ENCODE data around the gene SH2D1B. TPM values are rescaled to one million over a fixed set of nuclear protein-coding genes. Genes with fewer than 3 reads are reported as not detected.

The SH2D1B gene
- polyA plus RNA-seq, 1 of the 3 experiments (the other 2 are of a cell fraction), result not detected

GRCh38 chr1:162446946-162447345 lies 35.0 kb upstream of the SH2D1B start:
- H3K9me2 ChIP-seq, result no peaks in the 10 kb centered on the region
- peaks cover 6% of the 10 kb centered on the region; the same call in 1 of the 2 replicates for H3K27me3 ChIP-seq (ENCODE audit: insufficient read depth)
- no peak overlapping the region for H3K4me2 ChIP-seq
- no peak overlapping the region for H3K9ac ChIP-seq
- 18% methylated on average over 2 of the region's 2 CpGs for WGBS (ENCODE audit: low lambda C conversion rate)
- no peak for TF ChIP-seq TAF1 (IDR thresholded peaks at IDR 0.05; ENCODE audit: borderline replicate concordance, low read depth, low read length)
- no peak for TF ChIP-seq CHD2 (IDR thresholded peaks at IDR 0.05; ENCODE audit: low read length, partially characterized antibody)
- TF ChIP-seq JUND (IDR thresholded peaks at IDR 0.05), result no peak
- no peak for TF ChIP-seq GATA2 (CRISPR knock-in tag; IDR thresholded peaks at IDR 0.05)
- TF ChIP-seq TCF12 (IDR thresholded peaks at IDR 0.05), result no peak
- TF ChIP-seq YY1 (IDR thresholded peaks at IDR 0.05; ENCODE audit: low read depth), result no peak
- H3K79me2 ChIP-seq (ENCODE audit: insufficient read depth), result no peaks in the 10 kb centered on the region
- no peaks in the 10 kb centered on the region for H3K9me3 ChIP-seq
- CTCF ChIA-PET, result interaction anchor here (0.9 kb wide), 1 partner anchor 12 kb away, joined by 4 read pairs; no protein-coding TSS in a partner anchor
- no peaks in the 10 kb centered on the region for H4K20me1 ChIP-seq (ENCODE audit: insufficient read depth)
- H3K27ac ChIP-seq (ENCODE audit: low read depth in 2 of 2, low read length in 1 of 2), result no peak overlapping the region
- no peaks in the 10 kb centered on the region for H3F3A ChIP-seq (replicated peaks; ENCODE audit: insufficient read depth)
- DNase-seq, result no peak
- H3K4me1 ChIP-seq (ENCODE audit: control insufficient read depth in 1 of 2, insufficient read depth in 2 of 2, low read depth in 1 of 2, low read length in 1 of 2), result no peaks in the 10 kb centered on the region
- POLR2A ChIA-PET, result no interaction called here
- no peak overlapping the region for H3K4me3 ChIP-seq (ENCODE audit: low read depth in 2 of 2, low read length in 1 of 2)
- no peak overlapping the region for H2AFZ ChIP-seq (ENCODE audit: low read depth)
- no peaks in the 10 kb centered on the region for H3K36me3 ChIP-seq (replicated peaks in 1 of 2; ENCODE audit: control insufficient read depth in 1 of 2, insufficient read depth in 2 of 2, low read length in 1 of 2)

GRCh38 chr1:162444903-162445302 lies 33.0 kb upstream of the SH2D1B start:
- Histone ChIP-seq H2AFZ (ENCODE audit: low read depth) (0 out of 2 replicates have a peak overlapping the region, but pooled peaks have one; percentile 29), H3K27me3 (ENCODE audit: insufficient read depth) (peaks cover 6% of the 10 kb centered on the region; the same call in 1 of the 2 replicates), H3K4me2 (no peak overlapping the region), H3K9ac (no peak overlapping the region), H3K9me3 (no peaks in the 10 kb centered on the region), H4K20me1 (ENCODE audit: insufficient read depth) (no peaks in the 10 kb centered on the region), H3K4me1 (ENCODE audit: control insufficient read depth in 1 of 2, insufficient read depth in 2 of 2, low read depth in 1 of 2, low read length in 1 of 2) (no peaks in the 10 kb centered on the region), H3K79me2 (ENCODE audit: insufficient read depth) (no peaks in the 10 kb centered on the region), H3K27ac (ENCODE audit: low read depth in 2 of 2, low read length in 1 of 2) (no peak overlapping the region), H3K9me2 (no peaks in the 10 kb centered on the region), H3K4me3 (ENCODE audit: low read depth in 2 of 2, low read length in 1 of 2) (no peak overlapping the region), H3K36me3 (replicated peaks in 1 of 2; ENCODE audit: control insufficient read depth in 1 of 2, insufficient read depth in 2 of 2, low read length in 1 of 2) (no peaks in the 10 kb centered on the region), H3F3A (replicated peaks; ENCODE audit: insufficient read depth) (no peaks in the 10 kb centered on the region)
- ChIA-PET POLR2A (no interaction called here), CTCF (no interaction called here)
- no peak for DNase-seq
- no peak for TF ChIP-seq SIN3A (IDR thresholded peaks at IDR 0.05; ENCODE audit: borderline replicate concordance, low read depth, low read length)
- no peak for TF ChIP-seq JUND (IDR thresholded peaks at IDR 0.05)
- no peak for TF ChIP-seq GATA2 (CRISPR knock-in tag; IDR thresholded peaks at IDR 0.05)
- TF ChIP-seq CTCF (IDR thresholded peaks at IDR 0.05), result no peak
- no peak for TF ChIP-seq RAD21 (IDR thresholded peaks at IDR 0.05; ENCODE audit: low read length)
- no peak for TF ChIP-seq POLR2AphosphoS5 (IDR thresholded peaks at IDR 0.05; ENCODE audit: low read depth, low read length)
- TF ChIP-seq USF2 (IDR thresholded peaks at IDR 0.05; ENCODE audit: borderline replicate concordance, low read depth, low read length), result no peak
- TF ChIP-seq FOXJ3 (CRISPR knock-in tag; IDR thresholded peaks at IDR 0.05), result no peak
- no peak for TF ChIP-seq RXRA (IDR thresholded peaks at IDR 0.05; ENCODE audit: borderline replicate concordance, low read depth)
- TF ChIP-seq REST (IDR thresholded peaks at IDR 0.05; ENCODE audit: low read depth, low read length), result no peak
- TF ChIP-seq MEF2A (IDR thresholded peaks at IDR 0.05; ENCODE audit: borderline replicate concordance, low read depth), result no peak
- TF ChIP-seq MXI1 (IDR thresholded peaks at IDR 0.05; ENCODE audit: low read depth, low read length), result no peak
- TF ChIP-seq EZH2phosphoT487 (IDR thresholded peaks at IDR 0.05; ENCODE audit: borderline replicate concordance, low read depth), result no peak
- TF ChIP-seq MAX (IDR thresholded peaks at IDR 0.05; ENCODE audit: low read depth), result no peak
- no peak for TF ChIP-seq USF1 (IDR thresholded peaks at IDR 0.05; ENCODE audit: borderline replicate concordance, low read depth)
- TF ChIP-seq FOSL2 (IDR thresholded peaks at IDR 0.05; ENCODE audit: borderline replicate concordance, low read depth), result no peak

All from SK-N-SH (cell line).